Esophagus muscularis mucosa (tissue), 4 donors: ENCODE measurements around the gene ACP4. TPM values are rescaled to one million over a fixed set of nuclear protein-coding genes. Genes with fewer than 3 reads are reported as not detected.

ENCODE experiments used
- DNase-seq: peaks from one replicate; pipeline ENCODE4 v3.0.0-alpha.2; 2017; ENCODE audit errors: extremely low spot score
- H3K27ac ChIP-seq, 4 donors: fragments of 200-600 bp; sonication (generic); replicated peaks in 1 of 4; 1 replicate in 3 of 4; 2 replicates in 1 of 4; pipeline ENCODE4 v1.5.1; 2016 to 2019; ENCODE audit warnings: mild to moderate bottlenecking in 1 of 4
- H3K27me3 ChIP-seq, 4 donors: fragments of 200-600 bp; sonication (generic); one replicate each; pipeline versions ENCODE4 v1.5.1 to v1.6.0; 2016 to 2019
- H3K36me3 ChIP-seq, 4 donors: fragments of 200-600 bp; sonication (generic); one replicate each; pipeline ENCODE4 v1.5.1; 2016 to 2019
- H3K4me1 ChIP-seq, 4 donors: fragments of 200-600 bp; sonication (generic); one replicate each; pipeline ENCODE4 v1.5.1; 2016 to 2019
- H3K4me3 ChIP-seq, 4 donors: fragments of 200-600 bp; sonication (generic); 1 replicate in 2 of 4; 2 replicates in 2 of 4; pipeline ENCODE4 v1.5.1; 2016 to 2019; ENCODE audit warnings: mild to moderate bottlenecking in 4 of 4, moderate library complexity in 1 of 4
- H3K9me3 ChIP-seq, 4 donors: fragments of 200-600 bp; sonication (generic); 1 replicate in 3 of 4; 2 replicates in 1 of 4; pipeline ENCODE4 v1.5.1; 2016 to 2019
- EP300 ChIP-seq: sonication (generic); formaldehyde crosslinking; IDR thresholded peaks from one replicate; pipeline ENCODE4 v1.6.1; 2017; ENCODE audit warnings: antibody characterized with exemption
- POLR2A ChIP-seq: fragments of 450-650 bp; IDR thresholded peaks from one replicate; pipeline ENCODE4 v1.6.1; 2017; ENCODE audit warnings: antibody characterized with exemption, moderate library complexity, mild to moderate bottlenecking, low read depth
- POLR2AphosphoS5 ChIP-seq, 2 donors: sonication (generic); formaldehyde crosslinking; IDR thresholded peaks; one replicate each; pipeline ENCODE4 v1.6.1; 2017; ENCODE audit warnings: antibody characterized with exemption in 2 of 2
- WGBS: methylation state at CpG from one replicate; pipeline ENCODE4 v1.1.5; 2018; 5-methylcytosine and 5-hydroxymethylcytosine counted together
- intact Hi-C: fragments of 100-400 bp; cut with DNase I; formaldehyde crosslinking; loops from one replicate; pipeline ENCODE4 v1.15.1; 2023
- total RNA-seq, 4 donors: library from RNA; depleted of rRNA; stranded (reverse); fragments of >200 nt; gene quantifications; one replicate each; pipeline versions ENCODE4 v1.1.0 to v1.2.1, GENCODE V29; 2016
- TF ChIP-seq, protein P1 (sequence below), 3 experiments: fragments of 200-600 bp in 2 of 3; fragments of 450-650 bp in 1 of 3; sonication (generic) in 2 of 3; IDR thresholded peaks; one replicate each; pipeline ENCODE4 v1.5.1; 2017 to 2019; ENCODE audit warnings: antibody characterized with exemption in 3 of 3, mild to moderate bottlenecking in 2 of 3, moderate library complexity in 1 of 3

The ACP4 gene
- total RNA-seq, 4 donors from 2014 or later, result not detected

DNA sequence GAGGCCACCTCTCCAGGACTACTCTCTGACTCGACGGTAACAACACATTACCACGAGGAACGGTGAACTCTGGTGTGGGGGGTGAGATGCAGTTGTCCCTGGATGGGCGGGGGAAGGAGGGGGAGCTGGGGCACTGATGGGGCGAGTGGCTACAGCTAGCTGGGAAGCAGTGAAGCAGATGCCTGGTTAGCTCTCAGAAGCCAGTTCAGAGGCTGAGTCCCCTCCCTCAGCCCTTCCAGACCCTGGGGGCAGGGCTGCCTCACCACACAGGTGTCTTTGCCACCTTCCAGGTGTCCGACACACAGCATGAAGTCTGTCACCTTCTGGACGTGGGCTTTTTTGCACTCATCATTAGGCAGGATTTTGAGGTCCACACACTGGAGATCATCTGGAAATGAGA, 29.4 kb downstream of the ACP4 start:
- no peaks in the 10 kb centered on the region for H3K36me3 ChIP-seq
- DNase-seq, result no peak
- no peak overlapping the region for H3K27ac ChIP-seq
- intact Hi-C loops, result no loop called here
- TF ChIP-seq, protein P1, sequence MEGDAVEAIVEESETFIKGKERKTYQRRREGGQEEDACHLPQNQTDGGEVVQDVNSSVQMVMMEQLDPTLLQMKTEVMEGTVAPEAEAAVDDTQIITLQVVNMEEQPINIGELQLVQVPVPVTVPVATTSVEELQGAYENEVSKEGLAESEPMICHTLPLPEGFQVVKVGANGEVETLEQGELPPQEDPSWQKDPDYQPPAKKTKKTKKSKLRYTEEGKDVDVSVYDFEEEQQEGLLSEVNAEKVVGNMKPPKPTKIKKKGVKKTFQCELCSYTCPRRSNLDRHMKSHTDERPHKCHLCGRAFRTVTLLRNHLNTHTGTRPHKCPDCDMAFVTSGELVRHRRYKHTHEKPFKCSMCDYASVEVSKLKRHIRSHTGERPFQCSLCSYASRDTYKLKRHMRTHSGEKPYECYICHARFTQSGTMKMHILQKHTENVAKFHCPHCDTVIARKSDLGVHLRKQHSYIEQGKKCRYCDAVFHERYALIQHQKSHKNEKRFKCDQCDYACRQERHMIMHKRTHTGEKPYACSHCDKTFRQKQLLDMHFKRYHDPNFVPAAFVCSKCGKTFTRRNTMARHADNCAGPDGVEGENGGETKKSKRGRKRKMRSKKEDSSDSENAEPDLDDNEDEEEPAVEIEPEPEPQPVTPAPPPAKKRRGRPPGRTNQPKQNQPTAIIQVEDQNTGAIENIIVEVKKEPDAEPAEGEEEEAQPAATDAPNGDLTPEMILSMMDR (IDR thresholded peaks at IDR 0.05), result no peak
- no peak for TF ChIP-seq POLR2AphosphoS5 (IDR thresholded peaks at IDR 0.05)
- H3K4me3 ChIP-seq, result no peak overlapping the region
- WGBS, result 24% methylated on average over 6 of the region's 8 CpGs
- peaks cover 0 to 6% (median 0%) of the 10 kb centered on the region in 4 donors for H3K9me3 ChIP-seq
- H3K4me1 ChIP-seq, result peaks cover 3 to 21% (median 19%) of the 10 kb centered on the region in 4 donors
- peaks cover 0 to 94% (median 28%) of the 10 kb centered on the region in 4 donors for H3K27me3 ChIP-seq

DNA sequence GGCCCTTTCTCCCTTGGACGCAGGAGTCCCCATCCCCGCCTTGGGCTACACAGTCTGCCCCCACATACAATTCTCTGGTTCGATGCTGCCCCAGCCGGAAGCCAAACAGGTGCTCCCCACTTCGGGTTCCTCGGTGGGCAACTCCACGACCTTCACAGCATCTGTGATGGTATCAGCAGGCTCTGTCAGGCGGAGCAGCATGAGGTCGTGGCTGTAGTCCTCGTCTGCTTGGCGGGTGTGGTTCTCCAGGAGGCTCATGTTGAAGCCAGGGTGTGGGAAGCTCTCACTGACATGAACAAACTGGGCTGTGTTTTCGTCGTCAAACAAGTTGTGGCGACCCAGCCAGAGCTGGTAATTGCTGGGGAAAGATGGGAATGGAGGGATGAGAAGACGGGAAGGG, 29.9 kb downstream of the ACP4 start:
- intact Hi-C loops, result no loop called here

DNA sequence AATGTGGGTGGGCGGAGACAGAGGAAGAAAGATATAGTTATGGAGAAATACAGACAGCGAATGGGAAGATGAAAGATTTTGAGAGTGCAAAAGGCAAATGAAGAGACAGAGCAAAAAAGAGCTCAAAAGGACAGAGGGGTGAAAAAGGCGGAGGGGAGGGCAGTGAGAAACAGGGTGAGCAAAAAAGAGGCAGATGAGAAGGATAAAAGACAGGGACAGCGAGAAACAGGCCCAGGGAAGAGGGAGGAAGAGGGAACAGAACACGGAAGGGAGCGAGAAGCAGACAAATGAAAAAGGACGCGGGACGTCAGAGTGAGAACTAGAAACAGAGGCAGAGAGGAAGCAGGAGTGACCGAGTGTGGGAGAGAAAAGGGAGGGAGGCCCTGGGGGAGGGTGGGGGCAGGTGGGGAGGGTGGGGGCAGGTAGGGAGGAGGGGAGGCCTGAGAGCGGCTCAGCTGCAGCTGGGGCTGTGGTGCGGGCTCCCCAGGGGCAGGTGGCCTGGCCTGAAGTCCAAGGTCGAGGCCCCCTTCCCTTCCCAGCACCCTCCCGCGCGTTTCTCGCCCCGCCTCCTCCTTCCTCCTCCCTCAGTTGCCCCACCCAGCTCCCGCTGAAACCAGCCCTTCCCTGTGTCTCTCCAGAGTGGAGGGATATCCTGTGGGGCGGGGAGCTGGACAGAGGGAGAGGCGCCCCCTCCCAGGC, 30.5 kb downstream of the ACP4 start:
- intact Hi-C loops, result no loop called here
- TF ChIP-seq EP300, result no peak
- no peak for TF ChIP-seq POLR2A
- TF ChIP-seq, protein P1 (IDR thresholded peaks at IDR 0.05), result no peak
- TF ChIP-seq POLR2AphosphoS5 (IDR thresholded peaks at IDR 0.05), result no peak
- Histone ChIP-seq H3K4me3 (peak overlapping the region in 2 of 4 donors; percentile 9 to 34), H3K36me3 (no peaks in the 10 kb centered on the region), H3K27ac (no peak overlapping the region), H3K27me3 (peaks cover 0 to 84% (median 28%) of the 10 kb centered on the region in 4 donors), H3K9me3 (no peaks in the 10 kb centered on the region), H3K4me1 (peaks cover 3 to 21% (median 19%) of the 10 kb centered on the region in 4 donors)
- DNase-seq, result no peak
- 4% methylated on average over 18 of the region's 21 CpGs for WGBS

More for the DNA sequence above, 29.9 kb downstream of the ACP4 start:
- TF ChIP-seq EP300 (no peak), POLR2AphosphoS5 (IDR thresholded peaks at IDR 0.05) (no peak), POLR2A (no peak)
- TF ChIP-seq, protein P1 (IDR thresholded peaks at IDR 0.05), result no peak
- Histone ChIP-seq H3K9me3 (peaks cover 0 to 4% (median 0%) of the 10 kb centered on the region in 4 donors), H3K27ac (no peak overlapping the region), H3K36me3 (no peaks in the 10 kb centered on the region), H3K4me3 (no peak overlapping the region), H3K27me3 (peaks cover 0 to 90% (median 28%) of the 10 kb centered on the region in 4 donors), H3K4me1 (peaks cover 3 to 21% (median 19%) of the 10 kb centered on the region in 4 donors)
- no peak for DNase-seq
- 3% methylated on average over 12 of the region's 15 CpGs for WGBS

DNA sequence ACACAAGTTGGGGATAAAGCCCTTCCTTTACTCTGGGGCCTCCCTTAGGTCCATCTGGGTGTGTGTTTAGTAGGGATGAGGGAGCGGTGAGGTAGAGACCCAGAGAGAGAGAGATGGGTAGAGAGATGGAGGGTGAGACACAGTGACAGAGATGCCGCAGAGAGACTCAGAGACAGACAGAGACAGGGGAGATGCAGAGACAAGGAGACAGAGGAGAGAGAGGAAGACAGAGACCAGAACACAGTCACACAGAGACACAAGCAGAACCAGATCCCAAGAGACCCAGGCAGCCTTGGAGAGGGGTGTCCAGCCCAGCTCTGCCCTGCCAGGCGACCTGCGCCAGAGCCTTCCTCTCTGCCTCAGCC, 31.0 kb downstream of the ACP4 start:
- Histone ChIP-seq H3K27me3 (peaks cover 0 to 80% (median 28%) of the 10 kb centered on the region in 4 donors), H3K4me3 (no peak overlapping the region), H3K9me3 (no peaks in the 10 kb centered on the region), H3K36me3 (no peaks in the 10 kb centered on the region), H3K4me1 (peaks cover 3 to 21% (median 19%) of the 10 kb centered on the region in 4 donors), H3K27ac (no peak overlapping the region)
- 54% methylated on average over 2 of the region's 4 CpGs for WGBS
- no peak for DNase-seq
- TF ChIP-seq EP300 (no peak), POLR2AphosphoS5 (IDR thresholded peaks at IDR 0.05) (no peak), POLR2A (no peak)
- TF ChIP-seq, protein P1 (IDR thresholded peaks at IDR 0.05), result no peak
- intact Hi-C loops, result no loop called here

DNA sequence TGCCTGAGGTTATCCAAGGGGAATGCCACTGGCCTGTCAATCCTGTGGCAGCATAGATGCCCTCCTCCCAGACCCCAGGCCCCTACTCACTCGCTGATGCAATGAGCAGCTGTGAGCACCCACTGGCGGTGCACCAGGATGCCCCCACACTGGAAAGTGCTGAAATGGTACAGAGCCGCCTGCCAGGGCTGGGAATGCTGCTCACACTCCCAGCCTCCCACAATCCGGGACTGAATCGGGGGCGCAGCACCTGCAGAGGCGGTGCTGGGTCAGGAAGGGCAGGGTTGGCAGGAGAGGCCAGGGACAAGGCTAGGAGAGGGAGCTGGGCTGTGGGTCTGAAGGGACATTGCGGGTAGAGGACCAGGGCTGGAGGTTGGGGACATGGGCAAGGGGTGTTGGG, 31.4 kb downstream of the ACP4 start:
- no CpG with 5 or more reads among the region's 8 CpGs for WGBS
- TF ChIP-seq POLR2AphosphoS5 (IDR thresholded peaks at IDR 0.05) (no peak), EP300 (no peak), POLR2A (no peak)
- TF ChIP-seq, protein P1 (IDR thresholded peaks at IDR 0.05), result no peak
- H3K4me1 ChIP-seq, result peaks cover 3 to 21% (median 19%) of the 10 kb centered on the region in 4 donors
- intact Hi-C loops, result no loop called here
- DNase-seq, result no peak
- H3K9me3 ChIP-seq, result no peaks in the 10 kb centered on the region
- peaks cover 0 to 79% (median 29%) of the 10 kb centered on the region in 4 donors for H3K27me3 ChIP-seq
- H3K4me3 ChIP-seq, result no peak overlapping the region
- no peak overlapping the region for H3K27ac ChIP-seq
- H3K36me3 ChIP-seq, result no peaks in the 10 kb centered on the region
